GM23338 (cell line): ENCODE results near the gene SRXN1. TPM values are rescaled to one million over a fixed set of nuclear protein-coding genes. Genes with fewer than 3 reads are reported as not detected.
A peak's percentile ranks its signal among the peaks of the same experiment; 100 is the strongest.

Experiments used
- ATAC-seq: fragments of 200-7000 bp; cut with Tn5 transposase; 3 replicates; pipeline ENCODE4 v1.9.1; 2020
- DNase-seq: peaks from one replicate; pipeline ENCODE4 v3.0.0-alpha.2; 2015; ENCODE audit warnings: low spot score
- H2AFZ ChIP-seq: fragments of 200-600 bp; sonication (generic); 2 replicates; pipeline ENCODE4 v1.8.0; 2016; ENCODE audit warnings: antibody characterized with exemption, mild to moderate bottlenecking, moderate library complexity
- H3F3A ChIP-seq: fragments of 200-600 bp; sonication (generic); replicated peaks from 2 replicates; pipeline ENCODE4 v1.8.0; 2017; ENCODE audit warnings: antibody characterized with exemption, mixed run types, low read depth
- H3K27ac ChIP-seq: fragments of 200-600 bp; sonication (generic); 2 replicates; pipeline ENCODE4 v1.6.1; 2016; ENCODE audit warnings: low read depth
- H3K27me3 ChIP-seq: fragments of 200-600 bp; sonication (generic); 2 replicates; pipeline ENCODE4 v1.8.0; 2016; ENCODE audit warnings: mild to moderate bottlenecking, mixed run types, moderate library complexity; ENCODE audit not compliant: insufficient read depth
- H3K36me3 ChIP-seq: fragments of 200-600 bp; sonication (generic); 2 replicates; pipeline ENCODE4 v1.8.0; 2016; ENCODE audit warnings: mild to moderate bottlenecking; ENCODE audit not compliant: insufficient read depth
- H3K4me1 ChIP-seq: fragments of 200-600 bp; sonication (generic); 2 replicates; pipeline ENCODE4 v1.8.0; 2016; ENCODE audit warnings: mild to moderate bottlenecking, moderate library complexity; ENCODE audit not compliant: insufficient read depth
- H3K4me2 ChIP-seq: fragments of 200-600 bp; sonication (generic); 2 replicates; pipeline ENCODE4 v1.7.1; 2017; ENCODE audit warnings: mixed run types
- H3K4me3 ChIP-seq: fragments of 200-600 bp; sonication (generic); 2 replicates; pipeline ENCODE4 v1.6.1; 2016; ENCODE audit warnings: mixed run types
- H3K79me2 ChIP-seq: fragments of 200-600 bp; sonication (generic); replicated peaks from 2 replicates; pipeline ENCODE4 v1.8.0; 2017; ENCODE audit warnings: mild to moderate bottlenecking; ENCODE audit not compliant: insufficient read depth
- H3K9me2 ChIP-seq: fragments of 200-600 bp; sonication (generic); 2 replicates; pipeline ENCODE4 v1.8.0; 2017; ENCODE audit not compliant: insufficient read depth
- H4K20me1 ChIP-seq: fragments of 200-600 bp; sonication (generic); replicated peaks from 2 replicates; pipeline ENCODE4 v1.8.0; 2017; ENCODE audit warnings: mild to moderate bottlenecking; ENCODE audit not compliant: insufficient read depth
- H3K27ac Mint-ChIP-seq: 2 replicates; pipeline ENCODE4 v1.8.0; 2020; ENCODE audit warnings: inconsistent platforms, mild to moderate bottlenecking, moderate library complexity, mixed read lengths
- H3K27me3 Mint-ChIP-seq: 3 replicates; pipeline ENCODE4 v1.8.0; 2022; ENCODE audit warnings: low read depth, mild to moderate bottlenecking, moderate library complexity, mixed read lengths, inconsistent platforms; ENCODE audit not compliant: insufficient read depth, poor library complexity
- H3K36me3 Mint-ChIP-seq: 3 replicates; pipeline ENCODE4 v1.8.0; 2021; ENCODE audit warnings: low read depth, mild to moderate bottlenecking, inconsistent platforms, moderate library complexity, mixed read lengths
- H3K4me1 Mint-ChIP-seq: 3 replicates; pipeline ENCODE4 v1.8.0; 2020; ENCODE audit warnings: mild to moderate bottlenecking, inconsistent platforms, mixed read lengths
- H3K4me3 Mint-ChIP-seq: 3 replicates; pipeline ENCODE4 v1.8.0; 2021; ENCODE audit warnings: moderate library complexity, mild to moderate bottlenecking, inconsistent platforms, mixed read lengths
- H3K9me3 Mint-ChIP-seq: 3 replicates; pipeline ENCODE4 v1.8.0; 2020; ENCODE audit warnings: moderate library complexity, mild to moderate bottlenecking, inconsistent platforms, mixed read lengths
- EZH2phosphoT487 ChIP-seq: fragments of 200-600 bp; sonication (generic); IDR thresholded peaks from one replicate; pipeline ENCODE4 v1.8.1; 2018; ENCODE audit warnings: antibody characterized with exemption; ENCODE audit not compliant: unreplicated experiment
- JUNB ChIP-seq: IDR thresholded peaks from one replicate; pipeline ENCODE4 v1.6.1; 2016; ENCODE audit warnings: antibody characterized with exemption; ENCODE audit not compliant: unreplicated experiment
- NANOG ChIP-seq: IDR thresholded peaks from 2 replicates; pipeline ENCODE4 v1.6.1; 2016; ENCODE audit warnings: antibody characterized with exemption, borderline replicate concordance
- STAT1 ChIP-seq: IDR thresholded peaks from one replicate; pipeline ENCODE4 v1.6.1; 2016; ENCODE audit warnings: antibody characterized with exemption; ENCODE audit not compliant: unreplicated experiment
- polyA plus RNA-seq: library from polyadenylated mRNA; unstranded; fragments of >200 nt; fragmentation: Nextera tagmentation; extraction: Ambion mirVana; gene quantifications from 2 replicates; pipeline ENCODE4 v1.2.1, GENCODE V29; 2016
- total RNA-seq: library from RNA; depleted of rRNA; stranded (reverse); fragments of >200 nt; shearing (Covaris generic); gene quantifications from 2 replicates; pipeline ENCODE4 v1.2.3, GENCODE V29; 2014
- TF ChIP-seq, protein P1 (sequence below): fragments of 250-450 bp; sonication (Bioruptor Pico); IDR thresholded peaks from 2 replicates; pipeline ENCODE4 v1.5.0; 2020; ENCODE audit warnings: mild to moderate bottlenecking, moderate library complexity
- TF ChIP-seq, protein P2 (sequence below): IDR thresholded peaks from 2 replicates; pipeline ENCODE4 v1.6.1; 2016; ENCODE audit warnings: antibody characterized with exemption

The SRXN1 gene
- total and polyA plus RNA-seq, 2 experiments from 2014 or later: 8.4 to 26.6 TPM

DNA sequence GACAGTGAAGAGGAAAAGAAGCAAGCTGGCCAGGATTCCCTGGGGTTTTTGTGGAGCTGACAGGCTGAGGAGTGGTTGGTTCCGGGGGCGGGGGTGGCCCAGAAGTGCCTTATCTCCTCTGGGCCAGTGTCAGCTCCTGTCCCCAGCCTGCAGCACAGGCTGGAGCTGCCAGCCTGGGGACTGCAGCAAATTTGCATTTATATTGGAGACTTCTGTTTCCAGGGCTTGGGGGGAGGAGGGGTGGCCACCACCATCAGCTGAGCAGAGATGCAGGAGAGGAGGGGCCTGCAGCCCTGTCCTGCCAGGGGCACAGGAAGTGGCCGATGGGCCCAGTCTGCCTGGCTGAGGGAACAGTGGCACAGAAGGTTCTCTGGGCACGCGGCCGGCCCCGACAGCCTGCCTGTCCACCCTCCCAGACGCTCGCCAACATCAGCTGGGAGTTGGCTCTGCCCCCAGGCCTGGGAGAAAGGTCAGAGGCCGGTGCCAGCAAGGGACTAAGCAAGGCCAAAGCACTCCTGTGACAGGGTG lies 46.9 kb upstream of the SRXN1 start (continued):
- TF ChIP-seq STAT1: no peak
- TF ChIP-seq, protein P1, sequence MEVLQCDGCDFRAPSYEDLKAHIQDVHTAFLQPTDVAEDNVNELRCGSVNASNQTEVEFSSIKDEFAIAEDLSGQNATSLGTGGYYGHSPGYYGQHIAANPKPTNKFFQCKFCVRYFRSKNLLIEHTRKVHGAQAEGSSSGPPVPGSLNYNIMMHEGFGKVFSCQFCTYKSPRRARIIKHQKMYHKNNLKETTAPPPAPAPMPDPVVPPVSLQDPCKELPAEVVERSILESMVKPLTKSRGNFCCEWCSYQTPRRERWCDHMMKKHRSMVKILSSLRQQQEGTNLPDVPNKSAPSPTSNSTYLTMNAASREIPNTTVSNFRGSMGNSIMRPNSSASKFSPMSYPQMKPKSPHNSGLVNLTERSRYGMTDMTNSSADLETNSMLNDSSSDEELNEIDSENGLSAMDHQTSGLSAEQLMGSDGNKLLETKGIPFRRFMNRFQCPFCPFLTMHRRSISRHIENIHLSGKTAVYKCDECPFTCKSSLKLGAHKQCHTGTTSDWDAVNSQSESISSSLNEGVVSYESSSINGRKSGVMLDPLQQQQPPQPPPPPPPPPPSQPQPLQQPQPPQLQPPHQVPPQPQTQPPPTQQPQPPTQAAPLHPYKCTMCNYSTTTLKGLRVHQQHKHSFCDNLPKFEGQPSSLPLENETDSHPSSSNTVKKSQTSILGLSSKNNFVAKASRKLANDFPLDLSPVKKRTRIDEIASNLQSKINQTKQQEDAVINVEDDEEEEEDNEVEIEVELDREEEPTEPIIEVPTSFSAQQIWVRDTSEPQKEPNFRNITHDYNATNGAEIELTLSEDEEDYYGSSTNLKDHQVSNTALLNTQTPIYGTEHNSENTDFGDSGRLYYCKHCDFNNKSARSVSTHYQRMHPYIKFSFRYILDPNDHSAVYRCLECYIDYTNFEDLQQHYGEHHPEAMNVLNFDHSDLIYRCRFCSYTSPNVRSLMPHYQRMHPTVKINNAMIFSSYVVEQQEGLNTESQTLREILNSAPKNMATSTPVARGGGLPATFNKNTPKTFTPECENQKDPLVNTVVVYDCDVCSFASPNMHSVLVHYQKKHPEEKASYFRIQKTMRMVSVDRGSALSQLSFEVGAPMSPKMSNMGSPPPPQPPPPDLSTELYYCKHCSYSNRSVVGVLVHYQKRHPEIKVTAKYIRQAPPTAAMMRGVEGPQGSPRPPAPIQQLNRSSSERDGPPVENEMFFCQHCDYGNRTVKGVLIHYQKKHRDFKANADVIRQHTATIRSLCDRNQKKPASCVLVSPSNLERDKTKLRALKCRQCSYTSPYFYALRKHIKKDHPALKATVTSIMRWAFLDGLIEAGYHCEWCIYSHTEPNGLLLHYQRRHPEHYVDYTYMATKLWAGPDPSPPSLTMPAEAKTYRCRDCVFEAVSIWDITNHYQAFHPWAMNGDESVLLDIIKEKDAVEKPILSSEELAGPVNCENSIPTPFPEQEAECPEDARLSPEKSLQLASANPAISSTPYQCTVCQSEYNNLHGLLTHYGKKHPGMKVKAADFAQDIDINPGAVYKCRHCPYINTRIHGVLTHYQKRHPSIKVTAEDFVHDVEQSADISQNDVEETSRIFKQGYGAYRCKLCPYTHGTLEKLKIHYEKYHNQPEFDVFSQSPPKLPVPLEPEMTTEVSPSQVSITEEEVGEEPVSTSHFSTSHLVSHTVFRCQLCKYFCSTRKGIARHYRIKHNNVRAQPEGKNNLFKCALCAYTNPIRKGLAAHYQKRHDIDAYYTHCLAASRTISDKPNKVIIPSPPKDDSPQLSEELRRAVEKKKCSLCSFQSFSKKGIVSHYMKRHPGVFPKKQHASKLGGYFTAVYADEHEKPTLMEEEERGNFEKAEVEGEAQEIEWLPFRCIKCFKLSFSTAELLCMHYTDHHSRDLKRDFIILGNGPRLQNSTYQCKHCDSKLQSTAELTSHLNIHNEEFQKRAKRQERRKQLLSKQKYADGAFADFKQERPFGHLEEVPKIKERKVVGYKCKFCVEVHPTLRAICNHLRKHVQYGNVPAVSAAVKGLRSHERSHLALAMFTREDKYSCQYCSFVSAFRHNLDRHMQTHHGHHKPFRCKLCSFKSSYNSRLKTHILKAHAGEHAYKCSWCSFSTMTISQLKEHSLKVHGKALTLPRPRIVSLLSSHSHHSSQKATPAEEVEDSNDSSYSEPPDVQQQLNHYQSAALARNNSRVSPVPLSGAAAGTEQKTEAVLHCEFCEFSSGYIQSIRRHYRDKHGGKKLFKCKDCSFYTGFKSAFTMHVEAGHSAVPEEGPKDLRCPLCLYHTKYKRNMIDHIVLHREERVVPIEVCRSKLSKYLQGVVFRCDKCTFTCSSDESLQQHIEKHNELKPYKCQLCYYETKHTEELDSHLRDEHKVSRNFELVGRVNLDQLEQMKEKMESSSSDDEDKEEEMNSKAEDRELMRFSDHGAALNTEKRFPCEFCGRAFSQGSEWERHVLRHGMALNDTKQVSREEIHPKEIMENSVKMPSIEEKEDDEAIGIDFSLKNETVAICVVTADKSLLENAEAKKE (CRISPR knock-in tag): no peak

DNA sequence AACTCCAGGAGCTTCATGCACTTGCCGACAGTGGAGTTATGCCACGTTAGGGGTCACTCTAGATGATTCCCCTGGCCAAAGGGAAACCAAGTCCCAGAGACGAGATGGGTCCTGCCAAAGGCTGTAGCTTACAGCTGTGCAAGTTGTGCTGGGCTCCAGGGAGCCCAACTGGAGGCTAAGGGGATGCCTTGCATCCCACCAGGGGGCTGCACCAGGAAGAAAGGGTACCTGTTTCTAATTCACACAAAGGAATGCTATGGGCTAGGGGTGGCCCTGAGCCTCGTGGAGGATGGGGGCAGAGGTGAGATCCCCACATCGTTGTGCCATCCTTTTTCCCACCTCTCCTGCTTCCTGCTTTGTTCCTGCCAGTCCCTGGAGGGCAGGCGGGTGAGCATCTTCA lies 46.3 kb upstream of the SRXN1 start:
- Histone ChIP-seq H3K4me2 (peak overlapping the region; percentile 60), H2AFZ (peak overlapping the region; percentile 76), H3K79me2 (no peaks in the 10 kb centered on the region), H3K4me3 (no peak overlapping the region), H3F3A (no peaks in the 10 kb centered on the region), H3K27ac (no peak overlapping the region), H3K36me3 (no peaks in the 10 kb centered on the region), H3K9me2 (no peaks in the 10 kb centered on the region), H4K20me1 (no peaks in the 10 kb centered on the region), H3K4me1 (peaks cover 13% of the 10 kb centered on the region), H3K27me3 (no peaks in the 10 kb centered on the region)
- DNase-seq (no peak), ATAC-seq (peak; percentile 72)
- no peak overlapping the region for H3K4me3 Mint-ChIP-seq
- no peaks in the 10 kb centered on the region for H3K36me3 Mint-ChIP-seq
- H3K4me1 Mint-ChIP-seq: peaks cover 29% of the 10 kb centered on the region
- peaks cover 6% of the 10 kb centered on the region for H3K27me3 Mint-ChIP-seq
- H3K9me3 Mint-ChIP-seq: no peaks in the 10 kb centered on the region
- no peak overlapping the region for H3K27ac Mint-ChIP-seq
- TF ChIP-seq, protein P1 (CRISPR knock-in tag): no peak
- TF ChIP-seq, protein P2, sequence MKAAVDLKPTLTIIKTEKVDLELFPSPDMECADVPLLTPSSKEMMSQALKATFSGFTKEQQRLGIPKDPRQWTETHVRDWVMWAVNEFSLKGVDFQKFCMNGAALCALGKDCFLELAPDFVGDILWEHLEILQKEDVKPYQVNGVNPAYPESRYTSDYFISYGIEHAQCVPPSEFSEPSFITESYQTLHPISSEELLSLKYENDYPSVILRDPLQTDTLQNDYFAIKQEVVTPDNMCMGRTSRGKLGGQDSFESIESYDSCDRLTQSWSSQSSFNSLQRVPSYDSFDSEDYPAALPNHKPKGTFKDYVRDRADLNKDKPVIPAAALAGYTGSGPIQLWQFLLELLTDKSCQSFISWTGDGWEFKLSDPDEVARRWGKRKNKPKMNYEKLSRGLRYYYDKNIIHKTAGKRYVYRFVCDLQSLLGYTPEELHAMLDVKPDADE: no peak
- TF ChIP-seq JUNB: no peak
- no peak for TF ChIP-seq EZH2phosphoT487
- TF ChIP-seq NANOG: no peak
